ENCODE results near the gene PAGE3. TPM values are rescaled to one million over a fixed set of nuclear protein-coding genes. Genes with fewer than 3 reads are reported as not detected.

PAGE3 gene
- total RNA-seq (not detected), polyA plus RNA-seq (ENCODE audit: insufficient read length in 2 of 2) (not detected)
- long read RNA-seq, donor 1: 0 reads
- long read RNA-seq, donor 2: 0 reads
- long read RNA-seq, donor 3: 0 reads
- long read RNA-seq, donor 4: 0 reads

- WGBS (ENCODE audit: insufficient coverage): 74% methylated on average over 4 of the region's 5 CpGs
- Histone ChIP-seq H3K4me3 (ENCODE audit: low read depth, low read length) (no peak within 1 kb of the TSS), H3K27ac (ENCODE audit: low read depth, low read length) (no peak within 1 kb of the TSS), H3K9me3 (ENCODE audit: control insufficient read depth, insufficient read depth, low read length) (peaks cover 2% of the 10 kb centered on the region), H3K36me3 (ENCODE audit: control insufficient read depth, insufficient read depth, low read length) (no peaks in the 10 kb centered on the region), H3K27me3 (ENCODE audit: control insufficient read depth, insufficient read depth, low read length) (no peaks in the 10 kb centered on the region), H3K4me1 (ENCODE audit: control insufficient read depth, insufficient read depth, low read length) (no peaks in the 10 kb centered on the region)
- no peak for DNase-seq (ENCODE audit: low read depth in 4 of 6, low spot score in 6 of 6)
Observed at GRCh38 chrX:55264816-55265215, at the start of gene PAGE3. PAGE3 (minus strand) TSS chrX:55264916; CDS start chrX:55263903, 1,013 bp downstream.

GRCh38 chrX:55312655-55313054 lies 47.9 kb upstream of the PAGE3 start:
- Histone ChIP-seq H3K27ac (ENCODE audit: low read depth, low read length) (no peak overlapping the region), H3K9me3 (ENCODE audit: control insufficient read depth, insufficient read depth, low read length) (no peaks in the 10 kb centered on the region), H3K36me3 (ENCODE audit: control insufficient read depth, insufficient read depth, low read length) (no peaks in the 10 kb centered on the region), H3K27me3 (ENCODE audit: control insufficient read depth, insufficient read depth, low read length) (no peaks in the 10 kb centered on the region), H3K4me1 (ENCODE audit: control insufficient read depth, insufficient read depth, low read length) (no peaks in the 10 kb centered on the region), H3K4me3 (ENCODE audit: low read depth, low read length) (no peak overlapping the region)
- no peak for DNase-seq (ENCODE audit: low read depth in 4 of 6, low spot score in 6 of 6)

- Histone ChIP-seq H3K9me3 (ENCODE audit: control insufficient read depth, insufficient read depth, low read length) (no peaks in the 10 kb centered on the region), H3K4me1 (ENCODE audit: control insufficient read depth, insufficient read depth, low read length) (no peaks in the 10 kb centered on the region), H3K27me3 (ENCODE audit: control insufficient read depth, insufficient read depth, low read length) (no peaks in the 10 kb centered on the region), H3K27ac (ENCODE audit: low read depth, low read length) (no peak overlapping the region), H3K36me3 (ENCODE audit: control insufficient read depth, insufficient read depth, low read length) (no peaks in the 10 kb centered on the region), H3K4me3 (ENCODE audit: low read depth, low read length) (no peak overlapping the region)
- DNase-seq (ENCODE audit: low read depth in 4 of 6, low spot score in 6 of 6): no peak
- WGBS (ENCODE audit: insufficient coverage): 86% methylated on average over 1 of the region's 3 CpGs
Observed at GRCh38 chrX:55290963-55291362, 26.2 kb upstream of the PAGE3 start.

GRCh38 chrX:55279832-55280231 lies 15.1 kb upstream of the PAGE3 start:
- no peak overlapping the region for H3K4me3 ChIP-seq (ENCODE audit: low read depth, low read length)
- 81% methylated on average over 5 of the region's 10 CpGs for whole genome bisulfite sequencing (ENCODE audit: insufficient coverage)
- H3K9me3 ChIP-seq (ENCODE audit: control insufficient read depth, insufficient read depth, low read length): no peaks in the 10 kb centered on the region
- H3K27ac ChIP-seq (ENCODE audit: low read depth, low read length): no peak overlapping the region
- no peaks in the 10 kb centered on the region for H3K27me3 ChIP-seq (ENCODE audit: control insufficient read depth, insufficient read depth, low read length)
- H3K36me3 ChIP-seq (ENCODE audit: control insufficient read depth, insufficient read depth, low read length): no peaks in the 10 kb centered on the region
- no peaks in the 10 kb centered on the region for H3K4me1 ChIP-seq (ENCODE audit: control insufficient read depth, insufficient read depth, low read length)
- DNase-seq (ENCODE audit: low read depth in 4 of 6, low spot score in 6 of 6): no peak

- no peak overlapping the region for H3K27ac ChIP-seq (ENCODE audit: low read depth, low read length)
- WGBS (ENCODE audit: insufficient coverage): no CpG with 5 or more reads among the region's 2 CpGs
- no peaks in the 10 kb centered on the region for H3K27me3 ChIP-seq (ENCODE audit: control insufficient read depth, insufficient read depth, low read length)
- no peak for DNase-seq (ENCODE audit: low read depth in 4 of 6, low spot score in 6 of 6)
- H3K36me3 ChIP-seq (ENCODE audit: control insufficient read depth, insufficient read depth, low read length): no peaks in the 10 kb centered on the region
- H3K4me1 ChIP-seq (ENCODE audit: control insufficient read depth, insufficient read depth, low read length): no peaks in the 10 kb centered on the region
- no peaks in the 10 kb centered on the region for H3K9me3 ChIP-seq (ENCODE audit: control insufficient read depth, insufficient read depth, low read length)
- H3K4me3 ChIP-seq (ENCODE audit: low read depth, low read length): no peak overlapping the region
Observed at GRCh38 chrX:55260806-55261205, 3.9 kb downstream of the PAGE3 start.

GRCh38 chrX:55253528-55253927 lies 11.2 kb downstream of the PAGE3 start:
- Histone ChIP-seq H3K36me3 (ENCODE audit: control insufficient read depth, insufficient read depth, low read length) (no peaks in the 10 kb centered on the region), H3K4me3 (ENCODE audit: low read depth, low read length) (no peak overlapping the region), H3K27me3 (ENCODE audit: control insufficient read depth, insufficient read depth, low read length) (no peaks in the 10 kb centered on the region)

GRCh38 chrX:55240788-55241340 lies 23.9 kb downstream of the PAGE3 start:
- Histone ChIP-seq H3K36me3 (ENCODE audit: control insufficient read depth, insufficient read depth, low read length) (no peaks in the 10 kb centered on the region), H3K27me3 (ENCODE audit: control insufficient read depth, insufficient read depth, low read length) (no peaks in the 10 kb centered on the region), H3K4me3 (ENCODE audit: low read depth, low read length) (no peak overlapping the region), H3K9me3 (ENCODE audit: control insufficient read depth, insufficient read depth, low read length) (no peaks in the 10 kb centered on the region), H3K27ac (ENCODE audit: low read depth, low read length) (no peak overlapping the region), H3K4me1 (ENCODE audit: control insufficient read depth, insufficient read depth, low read length) (no peaks in the 10 kb centered on the region)
- 48% methylated on average over 4 of the region's 6 CpGs for WGBS (ENCODE audit: insufficient coverage)
- no peak for DNase-seq (ENCODE audit: low read depth in 4 of 6, low spot score in 6 of 6)

More at GRCh38 chrX:55253528-55253927, 11.2 kb downstream of the PAGE3 start:
- H3K4me1 ChIP-seq (ENCODE audit: control insufficient read depth, insufficient read depth, low read length): no peaks in the 10 kb centered on the region
- no peaks in the 10 kb centered on the region for H3K9me3 ChIP-seq (ENCODE audit: control insufficient read depth, insufficient read depth, low read length)
- DNase-seq (ENCODE audit: low read depth in 4 of 6, low spot score in 6 of 6): no peak
- no peak overlapping the region for H3K27ac ChIP-seq (ENCODE audit: low read depth, low read length)

- 76% methylated on average over 25 of the region's 30 CpGs for WGBS (ENCODE audit: insufficient coverage)
- no peaks in the 10 kb centered on the region for H3K9me3 ChIP-seq (ENCODE audit: control insufficient read depth, insufficient read depth, low read length)
- no peak within 1 kb of the TSS for H3K4me3 ChIP-seq (ENCODE audit: low read depth, low read length)
- no peak within 1 kb of the TSS for H3K27ac ChIP-seq (ENCODE audit: low read depth, low read length)
- H3K27me3 ChIP-seq (ENCODE audit: control insufficient read depth, insufficient read depth, low read length): no peaks in the 10 kb centered on the region
- H3K4me1 ChIP-seq (ENCODE audit: control insufficient read depth, insufficient read depth, low read length): no peaks in the 10 kb centered on the region
- H3K36me3 ChIP-seq (ENCODE audit: control insufficient read depth, insufficient read depth, low read length): no peaks in the 10 kb centered on the region
- DNase-seq (ENCODE audit: low read depth in 4 of 6, low spot score in 6 of 6): no peak
Observed at GRCh38 chrX:55220119-55220794, 44.5 kb downstream of the PAGE3 start, which contains the start of gene PAGE5. PAGE5 (plus strand) TSS chrX:55220346; CDS start chrX:55221383, 1,037 bp downstream.

GRCh38 chrX:55213381-55213780 lies 51.3 kb downstream of the PAGE3 start:
- no peak overlapping the region for H3K4me3 ChIP-seq (ENCODE audit: low read depth, low read length)
- H3K4me1 ChIP-seq (ENCODE audit: control insufficient read depth, insufficient read depth, low read length): no peaks in the 10 kb centered on the region
- H3K27me3 ChIP-seq (ENCODE audit: control insufficient read depth, insufficient read depth, low read length): no peaks in the 10 kb centered on the region
- no peaks in the 10 kb centered on the region for H3K36me3 ChIP-seq (ENCODE audit: control insufficient read depth, insufficient read depth, low read length)
- H3K27ac ChIP-seq (ENCODE audit: low read depth, low read length): no peak overlapping the region
- H3K9me3 ChIP-seq (ENCODE audit: control insufficient read depth, insufficient read depth, low read length): no peaks in the 10 kb centered on the region
- no CpG with 5 or more reads among the region's 3 CpGs for WGBS (ENCODE audit: insufficient coverage)
- no peak for DNase-seq (ENCODE audit: low read depth in 4 of 6, low spot score in 6 of 6)

All from spinal cord (tissue), 10 donors.